Fibroblast of villous mesenchyme (primary cell): ENCODE results near the gene TMEM123. TPM values are rescaled to one million over a fixed set of nuclear protein-coding genes. Genes with fewer than 3 reads are reported as not detected.

Source experiments
- DNase-seq: peaks from one replicate; pipeline ENCODE4 v3.0.0-alpha.2; 2010; ENCODE audit warnings: low read depth
- H3K4me3 ChIP-seq: 2 replicates; pipeline ENCODE4 v1.5.1; 2011; ENCODE audit warnings: low read depth, mild to moderate bottlenecking, low read length
- total RNA-seq: library from RNA; depleted of rRNA; stranded (reverse); fragments of >200 nt; gene quantifications from 2 replicates; pipeline ENCODE4 v1.2.3, GENCODE V29; 2012
- TF ChIP-seq, protein P1 (sequence below): IDR thresholded peaks from 2 replicates; pipeline ENCODE4 v1.5.1; 2012; ENCODE audit warnings: low read depth, mild to moderate bottlenecking, low read length; ENCODE audit not compliant: insufficient read depth

The TMEM123 gene
- total RNA-seq, 1 donor, result 89.8 TPM

- TF ChIP-seq, protein P1, sequence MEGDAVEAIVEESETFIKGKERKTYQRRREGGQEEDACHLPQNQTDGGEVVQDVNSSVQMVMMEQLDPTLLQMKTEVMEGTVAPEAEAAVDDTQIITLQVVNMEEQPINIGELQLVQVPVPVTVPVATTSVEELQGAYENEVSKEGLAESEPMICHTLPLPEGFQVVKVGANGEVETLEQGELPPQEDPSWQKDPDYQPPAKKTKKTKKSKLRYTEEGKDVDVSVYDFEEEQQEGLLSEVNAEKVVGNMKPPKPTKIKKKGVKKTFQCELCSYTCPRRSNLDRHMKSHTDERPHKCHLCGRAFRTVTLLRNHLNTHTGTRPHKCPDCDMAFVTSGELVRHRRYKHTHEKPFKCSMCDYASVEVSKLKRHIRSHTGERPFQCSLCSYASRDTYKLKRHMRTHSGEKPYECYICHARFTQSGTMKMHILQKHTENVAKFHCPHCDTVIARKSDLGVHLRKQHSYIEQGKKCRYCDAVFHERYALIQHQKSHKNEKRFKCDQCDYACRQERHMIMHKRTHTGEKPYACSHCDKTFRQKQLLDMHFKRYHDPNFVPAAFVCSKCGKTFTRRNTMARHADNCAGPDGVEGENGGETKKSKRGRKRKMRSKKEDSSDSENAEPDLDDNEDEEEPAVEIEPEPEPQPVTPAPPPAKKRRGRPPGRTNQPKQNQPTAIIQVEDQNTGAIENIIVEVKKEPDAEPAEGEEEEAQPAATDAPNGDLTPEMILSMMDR, result no peak
- no peak overlapping the region for H3K4me3 ChIP-seq
- DNase-seq, result no peak
Observed at GRCh38 chr11:102361086-102362031, 91.2 kb downstream of the TMEM123 start.

GRCh38 chr11:102360681-102361080 lies 91.9 kb downstream of the TMEM123 start:
- no peak for DNase-seq
- H3K4me3 ChIP-seq, result no peak overlapping the region
- TF ChIP-seq, protein P1, result no peak

- H3K4me3 ChIP-seq, result no peak overlapping the region
- TF ChIP-seq, protein P1, result no peak
- no peak for DNase-seq
Observed at GRCh38 chr11:102359372-102359771, 93.2 kb downstream of the TMEM123 start.

GRCh38 chr11:102357116-102357515 lies 95.4 kb downstream of the TMEM123 start:
- TF ChIP-seq, protein P1, result no peak
- DNase-seq, result no peak

GRCh38 chr11:102347462-102348370 lies 104.8 kb downstream of the TMEM123 start:
- DNase-seq, result peak; percentile 70
- TF ChIP-seq, protein P1, result no peak
- peak overlapping the region; percentile 66 for H3K4me3 ChIP-seq

More at GRCh38 chr11:102357116-102357515, 95.4 kb downstream of the TMEM123 start:
- H3K4me3 ChIP-seq, result no peak overlapping the region

GRCh38 chr11:102346748-102347461 lies 105.7 kb downstream of the TMEM123 start, which contains the start of gene BIRC2:
Gene BIRC2 (plus strand): TSS chr11:102347214. CDS start chr11:102349855, 2,641 bp downstream.
- TF ChIP-seq, protein P1, result peak; percentile 69
- DNase-seq, result peak; percentile 93
- H3K4me3 ChIP-seq, result peak within 1 kb of the TSS; percentile 66
